HS-5 (cell line): ENCODE results near the gene HCFC2.

ENCODE experiments used
- DNase-seq: peaks from one replicate; pipeline ENCODE4 v3.0.0-alpha.2; 2012; ENCODE audit warnings: low read depth

The HCFC2 gene

DNA sequence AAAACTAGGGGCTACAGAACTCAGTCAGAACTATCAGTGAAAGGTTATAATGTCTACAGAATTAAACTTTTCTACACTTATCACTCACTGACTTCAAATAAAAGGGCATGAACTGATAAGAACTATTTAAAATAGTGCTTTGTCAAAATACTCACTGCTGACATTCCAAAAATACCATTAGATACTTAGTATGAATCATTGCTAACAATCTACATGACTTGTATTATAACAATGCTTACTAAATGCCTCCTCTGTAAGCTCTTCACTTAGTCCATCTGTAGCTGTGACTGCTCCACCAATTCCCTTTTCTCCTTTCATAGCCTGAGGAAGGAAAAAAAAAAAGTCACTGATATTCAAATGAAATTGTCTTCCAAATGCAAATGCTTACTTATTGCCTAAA lies 56.7 kb downstream of the HCFC2 start:
- DNase-seq, result peak; percentile 61

DNA sequence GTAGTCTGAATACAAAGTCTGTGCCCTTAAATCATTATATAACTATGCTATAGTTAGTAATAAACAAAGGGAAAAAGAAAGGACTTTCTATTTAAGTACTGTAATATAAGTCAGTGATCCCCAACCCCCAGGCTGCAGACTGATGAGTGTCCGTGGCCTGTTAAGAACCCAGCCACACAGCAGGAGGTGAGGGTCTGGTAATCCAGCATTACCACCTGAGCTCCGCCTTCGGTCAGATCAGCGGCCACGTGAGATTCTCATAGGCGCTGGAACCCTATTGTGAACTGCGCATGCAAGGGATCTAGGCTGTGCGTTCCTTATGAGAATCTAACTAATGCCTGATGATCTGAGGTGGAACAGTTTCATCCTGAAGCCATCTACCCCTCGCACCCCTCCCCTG lies 58.0 kb downstream of the HCFC2 start:
- DNase-seq, result no peak

DNA sequence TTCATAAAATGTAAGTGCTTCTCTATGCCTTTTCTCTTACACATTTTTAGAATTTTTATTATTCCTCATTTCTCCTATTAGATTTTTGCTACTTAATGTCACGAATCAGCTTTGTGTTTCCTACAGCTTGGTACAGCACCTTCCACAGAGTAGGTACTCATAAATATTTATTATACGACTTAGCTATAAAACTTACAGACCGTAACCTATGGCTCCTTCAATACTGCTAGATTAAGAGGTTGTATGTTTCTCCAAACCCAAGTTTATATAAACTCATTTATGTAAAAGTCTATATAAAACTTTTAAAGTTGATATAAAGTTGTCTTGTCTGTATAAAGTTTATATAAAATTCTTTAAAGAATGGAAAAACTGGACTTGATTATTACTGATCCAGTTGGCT lies 62.2 kb downstream of the HCFC2 start:
- no peak for DNase-seq

DNA sequence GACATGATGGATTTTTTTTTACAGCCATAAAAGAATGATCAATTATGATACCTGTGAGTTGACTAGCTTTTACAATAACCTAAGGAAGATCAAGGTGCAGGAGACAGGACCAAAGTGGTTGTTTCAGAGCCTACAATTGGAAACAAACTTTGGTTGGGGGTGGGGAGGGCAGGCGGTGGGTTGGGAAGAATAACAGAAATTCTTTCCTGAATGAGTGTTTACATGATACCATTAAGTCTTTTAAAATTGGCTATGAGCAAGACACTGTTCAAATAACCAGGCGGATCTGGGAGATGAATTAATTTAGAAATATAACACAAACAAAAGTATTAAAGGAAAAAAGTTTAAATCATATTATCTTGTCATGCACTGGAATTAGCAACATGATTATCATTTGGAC lies 66.4 kb downstream of the HCFC2 start:
- no peak for DNase-seq

DNA sequence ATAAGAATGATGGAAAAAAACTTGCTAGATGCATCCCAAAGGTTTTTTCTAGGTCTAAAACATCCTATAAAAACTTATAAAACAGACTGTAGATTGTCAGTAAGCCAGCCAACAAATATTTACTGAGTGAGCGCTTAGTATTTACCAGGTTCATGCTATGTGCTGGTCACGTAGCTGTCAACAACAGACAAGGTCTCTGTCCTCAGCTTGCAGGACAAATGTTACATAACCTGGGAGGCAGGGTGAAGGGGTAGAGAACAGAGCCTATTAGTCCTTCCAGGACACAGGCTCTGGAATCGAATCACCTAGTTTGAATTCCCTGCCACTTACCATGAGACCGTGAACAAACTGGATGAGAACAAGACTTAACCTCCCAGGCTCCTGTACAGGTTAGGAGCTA lies 67.3 kb downstream of the HCFC2 start:
- no peak for DNase-seq

DNA sequence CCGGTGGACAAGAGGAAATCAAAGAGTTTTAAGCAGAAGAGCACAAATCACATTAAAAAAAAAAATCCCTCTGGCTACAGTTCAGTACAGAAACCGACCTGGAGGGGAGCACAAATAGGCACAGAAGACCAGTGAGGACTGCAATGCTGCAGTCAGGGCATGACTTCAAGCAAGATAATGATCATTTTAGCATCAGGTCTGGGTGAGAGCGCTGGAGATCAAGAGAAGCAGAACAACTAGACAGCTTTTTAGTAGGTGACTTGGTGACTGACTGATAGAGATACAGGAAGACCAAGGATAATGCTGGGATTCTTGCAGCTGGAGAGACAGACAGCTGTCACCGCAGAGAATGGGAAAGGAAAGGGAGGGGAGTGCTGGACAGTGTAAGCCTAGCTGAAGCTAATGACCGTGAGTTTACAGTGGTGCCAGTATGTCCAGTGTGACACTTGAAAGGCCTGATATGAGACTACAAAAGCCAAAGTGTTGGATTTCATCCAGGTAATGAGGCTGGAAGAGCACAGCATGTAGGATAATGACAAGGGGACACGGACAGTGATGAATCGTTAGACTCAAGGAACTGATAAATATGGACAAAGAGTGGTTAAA lies 68.1 kb downstream of the HCFC2 start:
- no peak for DNase-seq

DNA sequence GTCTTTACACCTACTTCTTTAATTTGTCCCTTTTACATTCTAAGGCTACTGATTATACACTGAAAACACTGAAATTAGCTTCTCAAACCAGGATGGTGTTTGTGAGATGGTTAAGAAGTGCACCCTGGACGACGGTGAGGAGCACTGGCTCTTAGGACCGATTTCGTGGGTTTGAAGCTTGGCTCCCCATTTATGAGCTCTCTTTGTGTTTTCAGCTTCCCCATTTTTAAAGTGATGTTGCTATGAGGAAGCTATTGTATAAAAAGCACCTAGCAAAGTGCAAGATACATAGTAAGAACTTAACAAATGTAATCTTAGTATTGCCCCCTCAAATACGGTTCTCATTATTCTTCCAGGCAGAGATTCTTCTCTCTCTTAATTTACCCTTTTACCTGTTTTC lies 69.0 kb downstream of the HCFC2 start:
- DNase-seq, result no peak

DNA sequence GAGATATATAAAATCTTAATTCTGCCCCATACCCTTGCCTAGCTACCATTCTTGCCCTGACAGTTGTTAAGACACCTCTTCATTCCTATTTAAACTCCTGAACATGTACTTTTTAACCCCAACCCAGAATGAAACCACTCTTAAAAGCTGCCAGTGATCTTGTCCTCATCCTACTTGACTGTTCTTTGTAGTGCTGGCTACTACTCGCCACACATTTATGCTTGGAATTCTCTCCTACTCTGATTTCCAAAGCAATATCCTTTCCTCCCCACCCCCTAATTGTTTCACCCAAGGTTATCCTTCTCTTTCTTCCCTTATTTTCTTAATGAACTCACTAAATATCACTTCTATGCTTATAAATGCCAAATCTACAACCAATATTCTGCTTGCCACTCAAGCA lies 69.5 kb downstream of the HCFC2 start:
- no peak for DNase-seq

DNA sequence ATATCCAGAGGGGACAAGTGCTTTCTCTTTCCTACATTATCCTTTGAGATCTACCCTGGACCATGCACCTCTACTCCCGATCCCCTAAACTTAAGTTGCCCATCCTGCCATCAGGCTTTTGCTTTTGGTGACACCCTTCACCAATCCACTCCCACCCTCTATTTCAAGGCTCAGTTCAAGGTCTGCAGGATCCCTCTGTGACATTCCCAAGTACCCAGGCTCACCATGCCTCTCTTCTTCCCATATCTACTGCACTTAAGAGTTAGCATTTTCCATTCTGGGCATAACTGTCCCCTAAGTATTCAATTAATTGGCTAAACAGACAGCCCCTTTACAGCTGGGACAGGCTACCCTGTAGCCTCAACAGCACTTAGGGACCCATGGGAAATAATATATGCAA lies 70.6 kb downstream of the HCFC2 start:
- DNase-seq, result no peak

DNA sequence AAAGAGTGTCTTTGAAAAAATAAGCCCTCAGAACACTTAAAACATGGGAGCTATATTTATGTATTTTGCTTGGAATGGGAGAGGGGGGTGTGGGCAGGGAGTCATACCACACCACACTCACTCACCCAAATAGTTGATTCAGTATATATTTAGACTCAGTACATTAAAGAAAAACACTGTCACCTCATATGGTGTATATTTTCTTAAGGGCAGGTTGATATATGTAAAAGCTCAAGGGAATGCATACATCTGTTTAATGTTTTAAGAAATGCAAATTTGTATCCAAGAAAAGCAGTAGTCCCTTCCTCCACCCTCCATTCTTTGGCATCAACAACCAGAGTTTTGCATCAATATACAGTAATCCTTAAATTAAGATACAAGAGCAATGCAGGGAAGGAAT lies 72.2 kb downstream of the HCFC2 start:
- no peak for DNase-seq

DNA sequence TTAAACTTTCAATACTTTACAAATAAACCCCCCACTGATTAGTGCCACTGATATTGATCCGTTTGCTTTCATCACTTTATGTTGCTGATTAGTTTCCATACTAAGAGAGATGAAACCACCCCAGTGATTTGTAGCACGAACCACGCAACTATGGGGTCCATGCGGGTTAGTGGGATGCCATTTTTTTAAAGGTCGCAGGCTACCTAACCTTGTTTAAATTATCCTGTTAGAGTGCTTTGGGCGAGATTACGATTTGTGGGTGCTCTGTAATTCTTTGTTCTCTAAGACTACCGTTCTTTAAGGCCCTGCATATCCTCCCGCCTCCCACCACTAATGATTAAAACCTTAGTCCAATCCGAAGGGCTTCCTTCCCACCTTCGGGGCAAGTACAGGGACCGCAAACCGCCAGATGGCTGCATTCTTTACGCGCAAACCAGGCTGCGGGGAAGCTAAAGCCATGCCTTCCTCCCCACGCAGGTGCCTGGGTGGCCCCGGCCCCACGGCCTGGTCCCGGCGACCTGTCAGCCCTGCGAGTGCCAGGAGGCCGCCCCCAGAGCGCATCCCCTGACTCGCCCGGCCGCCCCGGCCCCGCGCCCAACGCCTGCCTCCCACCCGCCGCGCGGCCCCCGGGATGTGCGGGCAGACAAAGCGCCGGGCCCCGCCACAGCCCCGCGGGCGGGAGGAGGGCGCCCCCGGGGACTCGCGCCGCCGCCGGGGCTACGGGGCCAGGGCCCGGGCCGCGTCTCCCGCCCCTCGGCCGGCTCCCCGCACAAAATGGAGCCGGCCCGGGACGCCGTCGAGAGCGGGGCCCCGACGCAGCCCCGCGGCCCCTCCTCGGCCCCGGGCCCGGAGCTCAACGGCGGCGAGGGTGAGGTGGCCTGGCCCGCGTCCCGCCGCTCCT lies 72.9 kb downstream of the HCFC2 start:
- no peak for DNase-seq

DNA sequence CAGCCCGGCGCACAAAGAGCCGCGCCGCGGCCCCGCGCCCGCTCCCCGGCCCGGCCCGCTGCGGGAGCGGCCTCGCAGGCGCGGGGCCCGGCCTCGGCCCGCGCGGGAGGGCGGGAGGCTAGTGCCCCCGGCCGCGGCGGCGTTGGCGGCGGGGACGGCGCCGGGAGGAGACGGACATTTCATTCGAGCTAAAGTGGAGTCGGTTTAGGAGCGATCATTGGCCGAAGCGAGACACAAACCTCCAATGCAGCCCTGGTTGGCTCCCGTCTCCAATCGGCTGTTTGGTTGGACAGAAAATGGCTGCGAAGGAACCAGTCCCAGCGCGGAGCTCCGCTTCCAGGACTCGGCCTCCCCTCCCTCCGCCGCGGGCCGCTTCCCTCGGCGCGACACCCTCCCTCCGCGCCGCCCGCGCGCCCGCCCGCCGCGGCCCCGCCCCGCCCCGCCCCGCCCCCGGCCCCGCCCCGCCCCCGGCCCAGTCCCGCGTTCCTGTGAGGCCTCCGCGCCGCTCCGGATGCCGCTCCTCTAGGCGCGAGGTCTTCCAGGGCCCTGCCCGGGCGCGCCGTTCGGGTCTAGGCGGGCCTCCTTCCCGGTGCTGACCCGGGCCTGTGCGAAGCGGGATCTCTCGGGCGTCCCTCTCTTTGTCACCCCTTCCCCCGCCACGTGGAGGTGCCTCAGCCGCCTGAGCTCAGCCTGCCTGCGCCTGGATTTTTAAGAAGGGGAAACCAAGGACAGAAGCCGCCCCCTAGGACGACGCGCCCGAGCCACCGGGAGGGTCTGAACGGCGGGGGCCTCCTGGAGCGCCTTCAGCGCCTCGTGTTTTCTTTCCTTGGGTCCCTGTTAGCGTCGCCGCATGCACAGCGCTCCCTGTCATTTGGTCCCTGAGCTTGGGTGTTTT lies 73.8 kb downstream of the HCFC2 start, which contains the start of gene NFYB:
TSS of gene NFYB (minus strand) at position 309 of the 895 bp plus-strand sequence. CDS start 2,757 bp downstream, outside the sequence.
- DNase-seq, result peak; percentile 89

DNA sequence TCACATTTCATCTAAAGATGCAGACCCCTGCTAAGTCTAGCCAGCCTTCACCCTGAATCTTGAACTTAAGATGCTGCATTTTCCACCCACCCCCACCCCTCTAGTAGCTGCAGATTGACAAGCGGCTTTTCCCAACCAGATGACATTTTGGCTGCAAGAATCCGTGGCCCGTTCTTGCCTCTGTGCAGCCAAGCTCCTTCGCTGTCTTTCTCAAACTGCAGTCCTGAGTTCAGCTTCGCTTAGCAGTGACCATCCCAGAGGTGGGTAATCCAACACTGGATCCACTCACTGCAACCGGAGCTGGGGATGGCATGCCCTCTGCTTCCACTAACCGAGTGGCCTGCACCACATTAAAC lies 74.4 kb downstream of the HCFC2 start:
- no peak for DNase-seq

DNA sequence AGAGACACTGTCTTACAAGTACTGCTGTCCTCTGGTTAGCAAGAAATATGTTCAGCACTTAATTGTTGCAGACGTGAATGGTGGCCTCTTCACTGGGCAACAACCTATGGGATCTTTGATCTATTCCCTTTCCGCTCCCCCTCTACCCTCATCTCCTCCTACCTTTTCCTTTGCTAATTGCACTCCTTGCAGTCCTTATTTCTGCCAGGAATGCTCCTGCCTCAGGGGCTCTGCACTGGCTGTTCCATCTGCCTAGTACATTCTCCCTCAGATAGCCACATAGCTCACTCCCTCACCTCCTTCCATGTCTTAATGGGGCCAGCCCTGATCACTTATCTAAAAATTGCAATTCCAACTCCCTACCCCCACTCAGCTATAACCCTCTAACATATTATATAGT lies 78.2 kb downstream of the HCFC2 start:
- DNase-seq, result no peak

DNA sequence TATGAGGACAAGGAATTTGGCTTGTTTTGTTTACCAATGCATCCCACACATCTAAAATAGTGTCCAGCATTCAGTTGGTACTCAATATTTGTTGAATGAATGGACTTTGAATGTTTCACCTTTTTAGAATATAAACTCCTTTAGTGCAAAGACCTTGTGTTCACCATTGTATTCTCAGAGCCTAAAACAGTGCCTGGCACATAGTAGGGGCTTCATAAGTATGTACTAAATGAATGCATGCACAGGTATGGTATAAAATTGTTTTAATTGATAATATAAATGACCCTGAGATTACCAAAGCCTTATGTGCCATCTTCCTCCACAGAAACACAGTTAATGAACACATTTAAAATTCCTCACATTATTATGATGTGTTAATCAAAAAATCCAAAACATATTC lies 78.7 kb downstream of the HCFC2 start:
- no peak for DNase-seq

DNA sequence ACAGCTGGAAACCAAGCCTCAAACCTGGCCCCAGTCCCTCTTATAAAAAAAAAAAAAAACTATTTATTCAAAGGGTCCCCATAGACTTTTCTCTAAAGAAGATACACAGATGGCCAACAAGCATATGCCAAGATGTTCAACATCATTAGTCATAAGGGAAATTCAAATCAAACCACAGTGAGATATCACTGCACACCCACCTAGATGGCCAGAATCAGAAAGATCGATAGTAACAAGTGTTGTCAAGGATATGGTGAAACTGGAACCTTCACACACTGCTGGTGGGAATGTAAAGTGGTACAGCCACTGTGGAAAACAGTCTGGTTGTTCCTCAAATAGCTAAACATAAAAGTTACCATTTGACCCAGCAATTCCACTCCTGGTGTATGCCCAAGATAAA lies 79.6 kb downstream of the HCFC2 start:
- no peak for DNase-seq

DNA sequence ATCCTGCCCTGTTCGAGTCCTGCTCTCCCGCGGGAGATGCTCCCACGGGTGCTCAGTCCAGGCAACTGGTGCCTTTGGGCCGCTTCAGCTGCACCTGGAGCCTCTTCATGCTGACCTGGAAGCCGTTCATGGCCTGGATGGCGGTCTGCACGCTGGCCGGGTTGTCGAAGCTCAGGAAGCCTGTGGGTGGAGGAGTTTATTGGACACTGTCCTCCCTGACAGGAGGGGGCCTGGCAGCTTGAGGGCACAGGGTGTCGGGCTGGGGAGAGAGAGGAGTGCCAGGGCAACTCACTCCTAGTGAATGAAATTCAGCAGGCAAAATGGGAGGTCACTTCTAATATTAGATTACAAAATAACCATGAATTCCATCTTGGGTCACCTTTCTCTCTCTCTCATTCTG lies 83.0 kb downstream of the HCFC2 start:
- DNase-seq, result no peak

DNA sequence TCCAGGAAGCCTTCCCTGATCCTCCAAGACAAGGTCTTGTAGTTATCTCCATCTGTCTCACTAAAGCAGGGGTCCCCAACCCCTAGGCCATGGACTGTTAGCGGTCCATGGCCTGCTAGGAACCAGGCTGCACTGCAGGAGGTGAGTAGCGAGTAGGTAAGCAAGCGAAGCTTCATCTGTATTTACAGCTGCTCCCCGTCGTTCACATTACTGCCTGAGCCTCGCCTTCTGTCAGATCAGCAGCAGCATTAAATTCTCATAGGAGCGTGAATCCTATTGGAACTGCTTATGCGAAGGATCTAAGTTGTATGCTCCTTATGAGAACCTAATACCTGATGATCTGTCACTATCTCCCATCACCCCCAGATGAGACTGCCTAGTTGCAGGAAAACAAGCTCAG lies 86.1 kb downstream of the HCFC2 start:
- no peak for DNase-seq

DNA sequence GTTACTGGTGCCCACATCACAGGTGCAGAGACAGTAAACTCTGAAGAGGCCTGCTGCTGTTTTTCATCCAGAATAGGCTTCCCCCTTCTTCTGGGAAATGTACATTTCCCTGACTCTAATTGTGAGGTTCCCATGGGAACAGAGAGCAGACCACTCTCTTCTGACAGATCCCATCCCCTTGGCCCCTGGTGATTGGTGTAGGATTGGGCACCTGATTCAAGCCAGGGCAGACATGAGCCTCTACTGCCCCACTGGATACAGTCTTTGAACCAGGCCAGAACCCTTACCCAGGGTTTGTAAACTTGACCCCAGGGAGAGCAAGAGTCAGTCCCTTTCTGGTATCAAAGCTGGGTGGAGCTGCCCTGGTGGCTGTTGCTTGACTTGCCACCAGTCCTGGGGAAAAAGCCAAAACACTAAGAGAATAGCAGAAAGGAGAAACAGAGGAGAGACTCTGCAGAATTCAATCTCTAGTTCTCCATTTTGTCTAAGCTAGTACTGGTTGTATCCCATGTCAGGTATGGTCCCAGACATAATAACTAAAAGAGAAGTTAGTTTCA lies 88.4 kb downstream of the HCFC2 start:
- no peak for DNase-seq

DNA sequence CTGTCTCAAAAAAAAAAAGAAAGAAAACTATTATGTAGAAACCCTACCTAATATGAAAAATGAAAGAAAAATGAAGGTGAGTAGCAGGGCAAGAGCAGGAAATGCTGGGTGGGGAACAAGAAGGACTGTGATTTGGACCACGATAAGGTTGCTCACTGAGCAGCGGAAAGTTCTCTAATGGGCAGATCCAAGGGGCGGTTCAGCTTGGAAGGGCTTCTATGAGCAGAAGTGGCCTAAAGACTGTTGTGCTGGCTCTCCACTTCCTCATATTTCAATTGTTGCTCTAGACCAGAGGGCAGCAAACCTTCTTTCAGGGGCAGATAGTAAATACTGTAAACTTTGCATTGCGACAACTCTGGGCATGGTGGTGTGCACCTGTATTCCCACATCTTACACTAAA lies 90.0 kb downstream of the HCFC2 start:
- DNase-seq, result no peak

DNA sequence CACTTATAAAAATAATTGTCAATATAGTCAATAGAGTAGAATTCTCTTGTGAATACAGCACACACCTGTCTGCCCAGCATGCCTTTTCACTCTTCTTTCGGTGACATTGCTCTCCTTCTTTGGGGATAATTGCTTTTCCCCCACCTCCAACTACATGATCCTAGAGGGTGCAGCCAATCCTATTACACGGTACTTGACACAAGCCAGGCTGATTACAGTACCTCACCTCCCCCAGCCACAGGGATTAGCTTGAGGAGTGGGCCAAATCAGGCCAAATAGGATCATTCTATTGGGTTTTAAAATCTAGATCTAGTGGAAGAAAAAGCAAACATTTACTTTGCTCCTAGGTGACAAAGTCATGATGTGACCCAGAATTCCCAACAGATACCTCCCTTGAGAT lies 90.5 kb downstream of the HCFC2 start:
- no peak for DNase-seq
